Thymus (tissue), 11 donors: ENCODE measurements around the gene ERVK3-1. TPM values are rescaled to one million over a fixed set of nuclear protein-coding genes. Genes with fewer than 3 reads are reported as not detected.

ENCODE experiments used
- DNase-seq, 9 donors: peaks; one replicate each; pipeline ENCODE4 v3.0.0-alpha.2; 2013; ENCODE audit warnings: low spot score in 9 of 9, low read depth in 6 of 9, missing footprints in 1 of 9
- H3K27ac ChIP-seq, 2 donors: one replicate each; pipeline ENCODE4 v1.5.1; 2013; ENCODE audit warnings: control low read depth in 1 of 2, low read depth in 1 of 2, low read length in 1 of 2, mild to moderate bottlenecking in 1 of 2, moderate library complexity in 1 of 2
- H3K27me3 ChIP-seq, 2 donors: one replicate each; pipeline ENCODE4 v1.5.1; 2013; ENCODE audit warnings: low read length in 1 of 2; ENCODE audit not compliant: control insufficient read depth in 2 of 2, insufficient read depth in 1 of 2
- H3K36me3 ChIP-seq, 2 donors: one replicate each; pipeline ENCODE4 v1.5.1; 2013; ENCODE audit warnings: low read length in 1 of 2, mild to moderate bottlenecking in 1 of 2, moderate library complexity in 1 of 2; ENCODE audit not compliant: control insufficient read depth in 2 of 2, insufficient read depth in 2 of 2
- H3K4me1 ChIP-seq, 2 donors: one replicate each; pipeline ENCODE4 v1.5.1; 2013; ENCODE audit warnings: low read length in 2 of 2; ENCODE audit not compliant: control insufficient read depth in 2 of 2, insufficient read depth in 2 of 2
- H3K4me3 ChIP-seq, 2 donors: one replicate each; pipeline ENCODE4 v1.5.1; 2013; ENCODE audit warnings: low read length in 2 of 2, control low read depth in 1 of 2, mild to moderate bottlenecking in 1 of 2
- H3K9me3 ChIP-seq, 2 donors: one replicate each; pipeline ENCODE4 v1.5.1; 2013; ENCODE audit warnings: low read length in 1 of 2, mild to moderate bottlenecking in 1 of 2; ENCODE audit not compliant: control insufficient read depth in 2 of 2, insufficient read depth in 1 of 2
- WGBS: extraction: QIAGEN DNeasy Blood & Tissue Kit; methylation state at CpG from one replicate; pipeline ENCODE4 v1.1.7; 2013; 5-methylcytosine and 5-hydroxymethylcytosine counted together
- polyA plus RNA-seq: library from polyadenylated mRNA; stranded (reverse); fragments of 200-250 nt; gene quantifications from one replicate; pipeline ENCODE4 v1.2.3, GENCODE V29; 2013
- total RNA-seq: library from RNA; stranded (reverse); fragments of 120-200 nt; gene quantifications from one replicate; pipeline ENCODE4 v1.2.4, GENCODE V29; 2013
- donor health status: healthy.

The ERVK3-1 gene
- total and polyA plus RNA-seq, 2 donors = 55.2 to 60.9 TPM

DNA sequence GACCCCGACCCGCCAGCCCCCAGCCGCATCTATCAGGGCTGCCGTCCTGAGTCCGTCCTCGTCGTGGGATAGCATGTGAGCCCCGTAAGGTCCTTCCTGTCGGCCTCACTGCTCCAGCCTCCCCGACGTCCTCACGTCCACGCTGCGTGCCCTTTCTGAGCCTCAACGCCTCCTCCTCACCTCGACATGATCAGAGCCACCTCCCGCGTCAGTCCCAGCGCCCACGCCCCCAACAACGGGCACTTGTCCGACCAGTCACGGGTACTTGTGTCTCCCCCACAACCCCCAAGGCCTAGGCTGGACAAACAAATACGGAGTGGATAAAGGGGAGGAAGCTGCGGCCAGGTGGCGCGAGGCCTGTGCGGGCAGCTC lies 56.7 kb downstream of the ERVK3-1 start:
- 4% methylated on average over 28 of the region's 28 CpGs for WGBS
- H3K27ac ChIP-seq = peak overlapping the region; percentile 75 to 88
- DNase-seq = peak in 1 of 9 donors; percentile 18

GRCh38 chr19:58362272-58362994 lies 57.3 kb downstream of the ERVK3-1 start, which contains the start of gene ZNF497:
TSS of gene ZNF497 (minus strand) at chr19:58362751. CDS start at chr19:58357635, 5,116 bp downstream.
- no peaks in the 10 kb centered on the region for H3K36me3 ChIP-seq
- peak within 1 kb of the TSS; percentile 75 to 88 for H3K27ac ChIP-seq
- WGBS = under 1% methylated on average over 74 of the region's 74 CpGs
- peaks cover 0 to 20% of the 10 kb centered on the region in 2 donors for H3K27me3 ChIP-seq
- peak; percentile 87 to 98 (median 94) for DNase-seq
- peaks cover 0 to 8% of the 10 kb centered on the region in 2 donors for H3K9me3 ChIP-seq
- H3K4me3 ChIP-seq = peak within 1 kb of the TSS; percentile 67 to 78
- peaks cover 3 to 10% of the 10 kb centered on the region in 2 donors for H3K4me1 ChIP-seq

More for the DNA sequence above, 56.7 kb downstream of the ERVK3-1 start:
- H3K27me3 ChIP-seq = peaks cover 4 to 25% of the 10 kb centered on the region in 2 donors
- peaks cover 3 to 13% of the 10 kb centered on the region in 2 donors for H3K4me1 ChIP-seq
- peaks cover 0 to 11% of the 10 kb centered on the region in 2 donors for H3K9me3 ChIP-seq
- H3K36me3 ChIP-seq = no peaks in the 10 kb centered on the region
- peak overlapping the region; percentile 67 to 78 for H3K4me3 ChIP-seq

GRCh38 chr19:58364146-58364545 lies 59.0 kb downstream of the ERVK3-1 start:
- Histone ChIP-seq H3K9me3 (peaks cover 0 to 8% of the 10 kb centered on the region in 2 donors), H3K36me3 (peaks cover 0 to 10% of the 10 kb centered on the region in 2 donors), H3K4me3 (no peak overlapping the region), H3K27ac (no peak overlapping the region), H3K27me3 (peaks cover 0 to 8% of the 10 kb centered on the region in 2 donors), H3K4me1 (peaks cover 3 to 10% of the 10 kb centered on the region in 2 donors)
- no peak for DNase-seq
- WGBS = 16% methylated on average over 5 of the region's 5 CpGs

Other genes starting within 250 kb of the ERVK3-1 start
- 7.0 TPM for gene ZNF135, start 246.1 kb upstream of the ERVK3-1 start, total RNA-seq
- 14.6 TPM for gene ZNF135, start 246.1 kb upstream of the ERVK3-1 start, polyA plus RNA-seq
- gene ZSCAN18, start 207.1 kb upstream of the ERVK3-1 start, total RNA-seq = 27.8 TPM
- gene ZSCAN18, start 207.1 kb upstream of the ERVK3-1 start, polyA plus RNA-seq = 73.4 TPM
- gene ZNF329, start 154.6 kb upstream of the ERVK3-1 start, total RNA-seq = 11.9 TPM
- 9.3 TPM for gene ZNF329, start 154.6 kb upstream of the ERVK3-1 start, polyA plus RNA-seq
- 15.7 TPM for gene ZNF274, start 122.3 kb upstream of the ERVK3-1 start, total RNA-seq
- gene ZNF274, start 122.3 kb upstream of the ERVK3-1 start, polyA plus RNA-seq = 33.2 TPM
- gene ZNF544, start 76.5 kb upstream of the ERVK3-1 start, total RNA-seq = 37.1 TPM
- gene ZNF544, start 76.5 kb upstream of the ERVK3-1 start, polyA plus RNA-seq = 28.0 TPM
- 4.1 TPM for gene ZNF8, start 26.4 kb upstream of the ERVK3-1 start, total RNA-seq
- gene ZNF8, start 26.4 kb upstream of the ERVK3-1 start, polyA plus RNA-seq = 3.7 TPM
- 1.2 TPM for gene ZSCAN22, start 21.6 kb downstream of the ERVK3-1 start, total RNA-seq
- gene ZSCAN22, start 21.6 kb downstream of the ERVK3-1 start, polyA plus RNA-seq = 1.2 TPM
- 59.3 TPM for gene A1BG, start 48.1 kb downstream of the ERVK3-1 start, total RNA-seq
- gene A1BG, start 48.1 kb downstream of the ERVK3-1 start, polyA plus RNA-seq = 77.3 TPM
- 0.94 TPM for gene ZNF497, start 57.4 kb downstream of the ERVK3-1 start, total RNA-seq
- 1.3 TPM for gene ZNF497, start 57.4 kb downstream of the ERVK3-1 start, polyA plus RNA-seq
- gene ZNF837, start 75.7 kb downstream of the ERVK3-1 start, total RNA-seq = 3.8 TPM
- 2.9 TPM for gene ZNF837, start 75.7 kb downstream of the ERVK3-1 start, polyA plus RNA-seq
- gene RPS5, start 81.9 kb downstream of the ERVK3-1 start, total RNA-seq = 1,573 TPM
- gene RPS5, start 81.9 kb downstream of the ERVK3-1 start, polyA plus RNA-seq = 942 TPM
- not detected for gene RNF225, start 90.3 kb downstream of the ERVK3-1 start, total RNA-seq
- not detected for gene RNF225, start 90.3 kb downstream of the ERVK3-1 start, polyA plus RNA-seq
- gene ZNF584, start 103.3 kb downstream of the ERVK3-1 start, total RNA-seq = 6.0 TPM
- gene ZNF584, start 103.3 kb downstream of the ERVK3-1 start, polyA plus RNA-seq = 5.2 TPM
- gene ZNF132, start 134.8 kb downstream of the ERVK3-1 start, total RNA-seq = 6.4 TPM
- 1.6 TPM for gene ZNF132, start 134.8 kb downstream of the ERVK3-1 start, polyA plus RNA-seq
- 4.6 TPM for gene ZNF324B, start 146.2 kb downstream of the ERVK3-1 start, total RNA-seq
- 3.1 TPM for gene ZNF324B, start 146.2 kb downstream of the ERVK3-1 start, polyA plus RNA-seq
- gene ZNF324, start 161.7 kb downstream of the ERVK3-1 start, total RNA-seq = 10.9 TPM
- gene ZNF324, start 161.7 kb downstream of the ERVK3-1 start, polyA plus RNA-seq = 5.6 TPM
- 7.0 TPM for gene ZNF446, start 171.0 kb downstream of the ERVK3-1 start, total RNA-seq
- gene ZNF446, start 171.0 kb downstream of the ERVK3-1 start, polyA plus RNA-seq = 13.5 TPM
- 24.5 TPM for gene SLC27A5, start 206.6 kb downstream of the ERVK3-1 start, total RNA-seq
- gene SLC27A5, start 206.6 kb downstream of the ERVK3-1 start, polyA plus RNA-seq = 20.9 TPM
- 2.8 TPM for gene ZBTB45, start 214.4 kb downstream of the ERVK3-1 start, total RNA-seq
- gene ZBTB45, start 214.4 kb downstream of the ERVK3-1 start, polyA plus RNA-seq = 7.2 TPM
- 333 TPM for gene TRIM28, start 238.7 kb downstream of the ERVK3-1 start, total RNA-seq
- 220 TPM for gene TRIM28, start 238.7 kb downstream of the ERVK3-1 start, polyA plus RNA-seq
- gene CHMP2A, start 249.7 kb downstream of the ERVK3-1 start, total RNA-seq = 75.4 TPM
- 131 TPM for gene CHMP2A, start 249.7 kb downstream of the ERVK3-1 start, polyA plus RNA-seq